Vagina (tissue), 2 donors: ENCODE data around the gene GATAD2A.

Experiments
- CTCF ChIP-seq, 3 experiments: fragments of 450-650 bp in 2 of 3; fragments of 200-600 bp in 1 of 3; sonication (generic) in 1 of 3; IDR thresholded peaks; one replicate each; pipeline ENCODE4 v1.5.1; 2017 to 2019; ENCODE audit warnings: antibody characterized with exemption in 3 of 3, mild to moderate bottlenecking in 2 of 3, moderate library complexity in 2 of 3
- POLR2A ChIP-seq, 2 donors: fragments of 450-650 bp; IDR thresholded peaks; one replicate each; pipeline ENCODE4 v1.6.1; 2017; ENCODE audit warnings: antibody characterized with exemption in 2 of 2, mild to moderate bottlenecking in 2 of 2, moderate library complexity in 2 of 2
- POLR2AphosphoS5 ChIP-seq, 2 donors: sonication (generic); formaldehyde crosslinking; IDR thresholded peaks; one replicate each; pipeline ENCODE4 v1.9.0; 2017; ENCODE audit warnings: antibody characterized with exemption in 2 of 2, mild to moderate bottlenecking in 2 of 2, low read depth in 1 of 2; ENCODE audit not compliant: insufficient read depth in 1 of 2

- no peak for TF ChIP-seq CTCF (IDR thresholded peaks at IDR 0.05)
- no peak for TF ChIP-seq POLR2A (IDR thresholded peaks at IDR 0.05)
- TF ChIP-seq POLR2AphosphoS5 (IDR thresholded peaks at IDR 0.05; ENCODE audit: insufficient read depth in 1 of 2, low read depth in 1 of 2) = no peak
Observed at GRCh38 chr19:19399733-19400433, 5.6 kb upstream of the GATAD2A start.
